Islet precursor cell (in vitro differentiated cells): ENCODE data around the gene EEF1E1.
A peak's percentile ranks its signal among the peaks of the same experiment; 100 is the strongest.

ENCODE experiments used
- DNase-seq: peaks from one replicate; pipeline ENCODE4 v3.0.0-alpha.2; 2018

EEF1E1 gene

GRCh38 chr6:8102122-8102958 is at the start of gene EEF1E1:
EEF1E1 (minus strand) TSS chr6:8102548; CDS start chr6:8102521, 27 bp downstream.
- peak; percentile 98 for DNase-seq

DNA sequence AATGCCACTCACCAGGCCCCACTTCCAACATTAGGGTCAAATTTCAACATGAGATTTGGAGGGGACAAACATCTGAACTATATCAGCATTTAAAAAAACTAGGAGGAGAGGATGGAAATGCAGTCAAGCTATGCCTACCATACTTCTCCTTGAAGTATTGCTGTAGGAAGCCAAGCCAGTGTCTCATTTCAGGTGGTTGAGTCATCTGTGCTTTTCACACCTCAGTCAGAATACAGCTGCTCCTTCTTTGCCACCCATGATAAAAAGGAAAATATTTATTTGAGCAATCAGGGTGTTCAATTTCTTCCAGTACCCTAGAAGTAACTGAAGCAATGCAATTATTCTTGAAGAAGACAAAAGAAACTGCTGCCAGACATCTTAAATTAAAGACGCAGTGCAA is 47.0 kb upstream of the EEF1E1 start:
- DNase-seq: no peak

GRCh38 chr6:8143945-8144344 is 41.6 kb upstream of the EEF1E1 start:
- DNase-seq: no peak

GRCh38 chr6:8139451-8139850 is 37.1 kb upstream of the EEF1E1 start:
- no peak for DNase-seq

GRCh38 chr6:8137529-8137939 is 35.2 kb upstream of the EEF1E1 start:
- DNase-seq: no peak

DNA sequence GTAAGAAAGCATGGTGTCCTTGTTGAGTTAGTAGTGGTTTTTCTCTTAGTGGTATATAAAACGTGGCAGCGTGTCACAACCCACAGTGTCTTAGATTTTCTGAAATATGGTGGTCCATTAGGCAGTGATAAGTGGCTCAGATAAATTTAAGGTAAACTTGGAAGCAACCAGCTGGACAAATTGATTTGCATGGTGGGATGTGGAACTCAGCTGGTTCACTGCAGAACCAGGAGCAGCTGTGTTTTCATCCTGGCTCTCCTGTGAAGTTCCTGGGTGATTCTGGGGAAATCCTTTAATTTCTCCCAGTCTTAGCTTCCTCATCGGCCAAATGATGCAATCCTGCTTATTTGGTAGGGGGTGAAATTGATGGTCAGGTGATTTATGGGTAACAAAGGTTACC is 32.9 kb upstream of the EEF1E1 start:
- DNase-seq: no peak

DNA sequence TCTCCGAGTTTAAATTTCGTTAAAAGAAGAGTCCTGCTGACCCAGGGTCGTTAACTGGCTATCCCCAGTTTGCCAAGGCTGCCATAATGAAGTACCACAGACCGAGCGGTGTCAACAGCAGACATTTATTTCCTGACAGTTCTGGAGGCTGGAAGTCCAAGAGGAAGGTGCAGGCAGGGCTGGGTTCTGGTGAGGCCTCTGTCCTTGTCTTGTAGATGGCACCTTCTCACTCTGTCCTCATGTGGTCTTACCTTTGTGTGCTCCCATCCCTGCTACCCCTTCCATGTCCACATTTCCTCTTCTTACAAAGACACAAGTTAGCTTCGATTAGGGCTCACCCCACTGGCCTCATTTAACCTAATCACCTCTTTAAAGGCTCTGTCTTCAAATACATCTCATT is 29.8 kb upstream of the EEF1E1 start:
- DNase-seq: no peak

DNA sequence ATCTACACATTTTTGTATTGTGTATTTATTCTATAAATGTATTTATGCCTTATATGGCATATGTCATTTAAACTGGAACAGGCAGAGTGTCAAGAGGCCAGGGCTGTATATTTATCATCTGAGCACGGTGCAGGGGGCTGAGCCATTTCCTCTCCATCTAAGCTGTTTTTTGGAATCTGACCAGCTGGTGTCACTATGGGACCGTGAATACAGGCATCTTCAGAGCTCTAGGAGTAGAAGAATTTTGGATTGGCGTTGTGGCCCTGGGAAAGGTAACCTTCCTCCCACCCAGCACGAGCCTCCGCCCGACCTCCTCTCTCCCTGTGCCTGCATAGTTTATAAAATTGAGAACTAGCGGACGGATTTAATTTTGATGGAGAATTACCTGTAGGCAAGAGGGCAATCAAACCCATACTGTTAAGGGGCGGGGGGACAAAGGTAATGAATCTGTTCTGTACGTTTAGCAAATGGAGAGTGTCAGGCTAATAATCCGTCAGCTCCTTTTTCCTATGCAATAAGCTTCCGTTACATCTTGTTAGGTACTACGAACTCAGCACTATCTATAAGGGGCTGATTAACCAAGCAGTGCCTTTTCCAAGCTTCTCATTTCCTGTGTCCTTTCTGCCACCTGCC is 29.0 kb upstream of the EEF1E1 start:
- DNase-seq: peak; percentile 76

- DNase-seq: no peak
Observed at GRCh38 chr6:8130399-8130798, 28.1 kb upstream of the EEF1E1 start.

GRCh38 chr6:8123236-8123635 is 20.9 kb upstream of the EEF1E1 start:
- DNase-seq: no peak

DNA sequence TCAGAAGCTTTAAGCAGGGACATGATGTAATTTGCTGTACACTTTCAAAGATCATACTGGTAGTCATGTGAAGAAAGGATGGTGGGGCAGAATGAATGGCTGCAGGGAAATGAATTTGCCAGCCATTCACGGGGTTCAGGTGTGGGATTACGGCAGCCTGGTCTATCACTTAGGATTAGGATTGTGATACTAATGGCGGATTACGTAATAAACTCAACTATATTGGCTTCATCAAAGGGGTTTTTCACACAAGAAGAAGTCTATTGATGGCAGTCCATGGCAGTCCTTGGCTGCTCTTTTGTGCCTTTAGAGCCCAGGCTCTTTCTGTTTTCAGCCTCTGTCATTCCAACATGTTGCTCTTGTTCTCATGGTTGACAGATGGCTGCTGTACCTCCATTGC is 12.6 kb upstream of the EEF1E1 start:
- DNase-seq: no peak

DNA sequence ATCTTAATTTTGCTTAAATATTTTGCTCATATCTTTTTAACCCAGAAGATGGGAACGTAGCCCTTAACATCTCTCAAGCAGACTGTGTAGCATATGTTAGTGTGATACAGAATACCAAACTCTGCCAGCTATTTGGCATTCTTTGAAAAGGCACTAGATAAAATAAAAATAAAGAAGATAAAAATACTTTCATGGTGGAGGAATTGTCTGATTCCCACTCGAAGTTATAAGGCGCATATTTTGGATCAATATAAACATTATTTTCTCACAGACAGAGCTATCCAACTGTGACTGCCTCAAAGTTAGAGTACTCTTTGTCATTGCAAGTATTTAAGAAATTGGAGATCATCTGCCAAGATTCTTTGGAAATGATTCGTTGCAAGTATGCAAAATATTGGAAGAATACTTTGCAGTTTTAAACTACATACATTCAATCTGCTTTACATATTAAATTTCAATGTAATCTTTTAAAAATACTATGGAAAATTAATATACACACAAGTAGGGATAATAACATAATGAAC is 10.8 kb upstream of the EEF1E1 start:
- no peak for DNase-seq

DNA sequence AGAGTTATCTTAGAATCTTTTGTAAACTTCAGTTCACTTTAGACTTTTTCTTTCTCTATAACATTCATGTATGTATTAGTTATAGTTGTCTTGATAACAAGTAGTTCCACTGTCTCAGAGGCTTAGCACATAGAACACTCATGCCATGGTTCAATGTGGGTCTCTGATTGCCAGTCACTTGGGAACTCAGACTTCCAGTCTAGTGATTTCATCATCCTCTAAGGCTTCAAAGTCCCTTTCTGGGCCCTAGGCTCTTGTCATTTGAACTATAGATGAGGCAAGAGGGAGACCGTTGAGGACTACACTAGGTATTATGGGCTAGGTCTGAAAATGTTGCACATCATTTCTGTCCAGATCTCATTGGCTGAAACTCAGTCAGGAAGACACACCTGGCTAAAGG is 8.4 kb upstream of the EEF1E1 start:
- DNase-seq: no peak

DNA sequence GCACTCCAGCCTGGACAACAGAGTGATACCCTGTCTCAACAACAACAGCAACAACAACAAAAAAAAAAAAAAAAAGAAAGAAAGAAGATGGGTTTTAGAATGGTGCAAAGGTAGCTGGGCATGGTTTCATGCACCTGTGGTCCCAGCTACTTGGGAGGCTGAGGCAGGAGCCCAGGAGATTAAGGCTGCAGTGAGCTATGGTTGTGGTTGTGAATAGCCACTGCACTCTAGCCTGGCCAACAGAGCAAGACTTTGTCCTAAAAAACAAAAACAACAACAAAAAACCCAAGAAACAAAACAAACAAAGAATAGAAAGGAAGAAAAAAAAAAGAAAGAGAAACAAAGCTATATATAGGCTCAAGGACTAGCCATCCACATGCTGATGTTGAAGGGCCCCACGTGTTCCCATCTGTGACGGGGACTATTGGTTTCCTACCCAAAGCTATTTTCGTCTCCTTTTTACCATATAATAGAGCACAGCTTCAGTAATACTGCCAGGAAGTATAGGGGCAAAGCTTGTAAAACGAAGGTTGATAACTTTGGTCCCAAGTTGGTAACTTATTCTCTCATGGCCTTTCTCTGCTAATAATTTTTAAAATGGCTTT is 7.9 kb upstream of the EEF1E1 start:
- DNase-seq: no peak

DNA sequence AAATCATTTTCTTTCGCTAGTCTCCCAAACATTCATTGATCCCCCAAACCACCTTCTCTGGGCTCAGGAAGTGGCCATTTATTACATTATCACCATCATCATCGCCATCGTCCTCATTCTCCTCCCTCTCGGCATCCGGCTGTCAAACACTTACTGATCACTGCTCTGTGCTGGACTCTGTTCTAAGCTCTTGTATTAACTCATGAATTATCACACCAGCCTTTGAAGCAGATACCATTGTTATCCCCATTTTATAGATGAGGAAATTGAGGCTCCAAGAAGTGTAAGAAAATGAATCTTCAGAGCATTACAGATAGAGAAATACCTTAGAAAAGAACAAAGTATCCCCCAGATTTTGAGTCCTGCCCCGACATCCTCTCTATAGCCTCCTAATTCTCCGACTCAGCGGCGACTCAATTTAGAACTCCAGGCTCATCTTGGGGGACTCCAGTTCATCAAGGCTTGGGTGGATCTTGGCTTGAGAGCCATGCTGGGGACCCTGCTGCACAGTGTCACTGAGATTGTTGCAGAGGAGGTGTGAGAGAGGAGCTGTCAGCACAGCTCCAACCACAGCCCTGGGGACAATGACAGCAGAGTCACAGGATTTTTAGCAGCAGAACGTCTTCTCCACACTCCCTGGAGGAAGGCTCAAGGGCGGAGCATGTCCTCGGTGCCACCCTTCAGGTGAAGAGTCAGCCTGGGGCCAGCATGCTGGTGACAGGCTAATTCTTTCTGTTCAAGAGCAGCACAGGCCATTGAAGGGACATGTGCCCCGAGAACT is 6.6 kb upstream of the EEF1E1 start:
- no peak for DNase-seq

- peak; percentile 94 for DNase-seq
Observed at GRCh38 chr6:8108031-8108660, 5.8 kb upstream of the EEF1E1 start.

DNA sequence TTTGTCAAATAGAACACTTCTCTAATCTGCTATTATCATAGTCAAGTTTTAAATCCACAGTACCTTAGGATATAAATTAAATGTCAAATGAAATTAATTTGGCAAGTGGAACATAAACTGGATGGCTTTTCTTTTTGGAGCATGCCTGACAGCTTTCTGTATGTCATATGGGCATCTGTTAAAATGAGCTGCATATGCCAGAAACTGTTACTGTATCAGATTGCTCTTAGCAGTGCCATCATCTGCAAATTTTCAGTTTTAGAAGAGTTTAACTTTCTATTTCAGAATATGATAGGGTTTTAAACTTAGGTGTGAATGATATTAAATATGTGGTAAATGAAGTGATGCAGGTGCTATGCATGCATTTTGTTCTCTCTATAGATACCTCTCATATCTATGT is 3.4 kb upstream of the EEF1E1 start:
- DNase-seq: no peak

- DNase-seq: no peak
Observed at GRCh38 chr6:8103726-8104125, 1.4 kb upstream of the EEF1E1 start.

DNA sequence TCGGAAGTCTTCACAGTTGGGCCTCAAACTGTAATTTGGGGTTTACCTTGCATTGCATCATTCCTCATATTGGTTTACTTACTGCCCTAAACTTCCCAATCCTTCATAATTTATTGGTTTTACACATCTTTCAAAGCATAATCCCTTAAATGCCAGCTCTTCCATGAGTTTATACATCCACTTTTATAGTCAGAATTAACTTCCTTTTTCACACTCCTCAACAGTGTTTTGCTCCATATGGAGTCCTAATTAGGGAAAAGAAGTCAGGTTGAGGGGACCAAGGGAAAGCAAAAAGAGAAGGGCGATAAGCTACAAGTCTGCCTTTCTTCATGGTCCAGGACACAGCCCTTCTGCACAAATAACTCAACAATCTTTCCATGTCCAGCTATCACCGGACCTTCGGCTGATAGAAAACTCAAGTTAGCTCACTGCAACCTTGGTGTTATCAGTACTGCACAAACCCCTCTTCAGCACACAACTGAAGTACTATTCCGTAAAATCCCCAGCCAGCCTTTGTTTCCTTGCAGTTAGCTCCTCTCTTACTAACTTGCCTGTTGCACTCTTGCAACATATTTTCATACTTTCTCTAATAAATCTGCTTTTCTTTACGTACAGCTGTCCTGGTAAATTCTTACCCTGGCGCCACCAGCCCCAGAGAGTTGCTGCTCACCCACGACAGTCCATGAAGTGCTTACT is 2.0 kb downstream of the EEF1E1 start:
- no peak for DNase-seq

- no peak for DNase-seq
Observed at GRCh38 chr6:8090650-8091049, 11.7 kb downstream of the EEF1E1 start.

- DNase-seq: no peak
Observed at GRCh38 chr6:8088886-8089285, 13.5 kb downstream of the EEF1E1 start.
